Osteoblast (primary cell): ENCODE data around the gene GOT1. TPM values are rescaled to one million over a fixed set of nuclear protein-coding genes. Genes with fewer than 3 reads are reported as not detected.

Experiments used
- DNase-seq: peaks from one replicate; pipeline ENCODE4 v3.0.0; 2011; ENCODE audit warnings: low spot score, mixed read lengths; ENCODE audit not compliant: insufficient read length; ENCODE audit errors: missing footprints
- H2AFZ ChIP-seq: 2 replicates; pipeline ENCODE4 v1.6.0; 2011; ENCODE audit warnings: mild to moderate bottlenecking, low read length
- H3K27ac ChIP-seq: 2 replicates; pipeline ENCODE4 v1.5.1; 2011; ENCODE audit warnings: mild to moderate bottlenecking, low read depth, low read length, moderate library complexity
- H3K27me3 ChIP-seq: 2 replicates; pipeline ENCODE4 v1.6.0; 2012; ENCODE audit warnings: mild to moderate bottlenecking, control low read depth, inconsistent platforms, low read length, moderate library complexity; ENCODE audit not compliant: insufficient read depth
- H3K36me3 ChIP-seq: 2 replicates; pipeline ENCODE4 v1.5.1; 2011; ENCODE audit warnings: mild to moderate bottlenecking, low read length, control low read depth, moderate library complexity; ENCODE audit not compliant: insufficient read depth
- H3K4me1 ChIP-seq: 2 replicates; pipeline ENCODE4 v1.5.1; 2011; ENCODE audit warnings: mild to moderate bottlenecking, low read length, control low read depth, moderate library complexity; ENCODE audit not compliant: insufficient read depth
- H3K4me2 ChIP-seq: 2 replicates; pipeline ENCODE4 v1.6.0; 2011; ENCODE audit warnings: mild to moderate bottlenecking, low read length; ENCODE audit not compliant: insufficient read depth
- H3K4me3 ChIP-seq: fragments of 200-600 bp; sonication (generic); 3 replicates; pipeline ENCODE4 v1.5.1; 2012; ENCODE audit warnings: mild to moderate bottlenecking, low read length, inconsistent platforms; ENCODE audit not compliant: insufficient read depth
- H3K79me2 ChIP-seq: 2 replicates; pipeline ENCODE4 v1.6.0; 2012; ENCODE audit warnings: mild to moderate bottlenecking, low read length, control low read depth, inconsistent platforms; ENCODE audit not compliant: insufficient read depth
- H3K9me3 ChIP-seq: 2 replicates; pipeline ENCODE4 v1.5.1; 2011; ENCODE audit warnings: low read depth, low read length, control low read depth
- H4K20me1 ChIP-seq: 2 replicates; pipeline ENCODE4 v1.6.0; 2012; ENCODE audit warnings: mild to moderate bottlenecking, low read length, control low read depth; ENCODE audit not compliant: insufficient read depth
- total RNA-seq: library from RNA; depleted of rRNA; stranded (reverse); fragments of >200 nt; gene quantifications from 2 replicates; pipeline ENCODE4 v1.2.3, GENCODE V29; 2012
- TF ChIP-seq, protein P1 (sequence below): IDR thresholded peaks from 2 replicates; pipeline ENCODE4 v1.5.1; 2011; ENCODE audit warnings: mild to moderate bottlenecking, low read depth, low read length, moderate library complexity; ENCODE audit errors: extremely low read depth

The GOT1 gene
- total RNA-seq, 1 donor = 42.7 TPM

DNA sequence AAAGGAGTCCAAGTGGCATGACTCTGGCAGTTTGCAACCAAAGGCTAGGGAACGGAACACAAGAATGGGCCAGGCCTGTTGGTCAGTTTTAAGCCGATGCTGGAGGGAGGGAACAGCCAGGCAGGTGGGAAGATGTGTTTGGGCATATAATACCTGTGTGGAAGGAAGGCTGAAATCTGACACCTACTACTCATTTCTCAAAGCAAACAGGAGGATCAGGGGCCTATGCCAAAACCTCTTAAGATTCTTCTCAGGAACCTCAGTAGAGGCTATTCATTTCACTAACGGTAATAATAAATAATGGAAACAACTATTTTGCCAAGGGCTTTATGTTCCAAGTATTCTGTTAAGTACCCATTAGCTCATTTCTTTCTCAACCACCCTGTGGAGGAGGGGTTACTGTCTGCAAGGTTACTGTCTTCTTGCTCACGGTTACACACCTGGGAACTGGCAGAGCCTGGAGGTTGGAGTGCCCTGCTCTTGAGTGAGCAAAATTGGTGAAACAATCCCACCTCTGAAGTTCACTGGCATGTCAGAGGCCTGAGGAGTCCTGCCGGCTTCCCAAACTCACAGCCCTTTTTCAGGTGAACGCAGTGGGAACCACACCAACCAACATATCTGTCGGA is 35.5 kb downstream of the GOT1 start:
- Histone ChIP-seq H3K9me3 (no peaks in the 10 kb centered on the region), H2AFZ (no peak overlapping the region), H3K36me3 (peaks cover 11% of the 10 kb centered on the region), H3K4me3 (no peak overlapping the region), H3K4me2 (no peak overlapping the region), H3K27me3 (peaks cover 2% of the 10 kb centered on the region), H3K4me1 (peaks cover 32% of the 10 kb centered on the region), H3K27ac (no peak overlapping the region), H3K79me2 (no peaks in the 10 kb centered on the region), H4K20me1 (no peaks in the 10 kb centered on the region)
- TF ChIP-seq, protein P1, sequence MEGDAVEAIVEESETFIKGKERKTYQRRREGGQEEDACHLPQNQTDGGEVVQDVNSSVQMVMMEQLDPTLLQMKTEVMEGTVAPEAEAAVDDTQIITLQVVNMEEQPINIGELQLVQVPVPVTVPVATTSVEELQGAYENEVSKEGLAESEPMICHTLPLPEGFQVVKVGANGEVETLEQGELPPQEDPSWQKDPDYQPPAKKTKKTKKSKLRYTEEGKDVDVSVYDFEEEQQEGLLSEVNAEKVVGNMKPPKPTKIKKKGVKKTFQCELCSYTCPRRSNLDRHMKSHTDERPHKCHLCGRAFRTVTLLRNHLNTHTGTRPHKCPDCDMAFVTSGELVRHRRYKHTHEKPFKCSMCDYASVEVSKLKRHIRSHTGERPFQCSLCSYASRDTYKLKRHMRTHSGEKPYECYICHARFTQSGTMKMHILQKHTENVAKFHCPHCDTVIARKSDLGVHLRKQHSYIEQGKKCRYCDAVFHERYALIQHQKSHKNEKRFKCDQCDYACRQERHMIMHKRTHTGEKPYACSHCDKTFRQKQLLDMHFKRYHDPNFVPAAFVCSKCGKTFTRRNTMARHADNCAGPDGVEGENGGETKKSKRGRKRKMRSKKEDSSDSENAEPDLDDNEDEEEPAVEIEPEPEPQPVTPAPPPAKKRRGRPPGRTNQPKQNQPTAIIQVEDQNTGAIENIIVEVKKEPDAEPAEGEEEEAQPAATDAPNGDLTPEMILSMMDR = no peak
- peak; percentile 29 for DNase-seq

DNA sequence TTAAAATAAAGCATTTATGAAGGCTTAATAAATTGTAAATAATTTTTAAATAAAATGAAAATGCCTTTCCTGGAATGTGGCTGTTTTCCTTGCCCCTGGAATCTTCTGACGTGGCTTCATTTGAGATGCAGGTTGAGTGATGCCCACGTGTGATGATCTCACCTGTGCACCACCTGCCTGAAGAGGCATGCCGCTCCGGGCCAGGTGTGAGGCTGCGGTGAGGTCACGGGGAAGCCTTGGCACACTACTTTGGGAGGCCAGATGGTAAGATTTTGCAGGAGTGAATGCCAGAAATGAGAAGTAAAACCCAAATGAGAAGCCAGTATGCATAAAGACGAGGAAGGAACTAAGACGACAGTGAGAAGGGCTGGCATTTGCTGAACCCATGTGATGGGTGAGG is 36.2 kb downstream of the GOT1 start:
- no peak for DNase-seq
- peaks cover 7% of the 10 kb centered on the region for H3K27me3 ChIP-seq
- H3K9me3 ChIP-seq = no peaks in the 10 kb centered on the region
- no peak overlapping the region for H3K4me2 ChIP-seq
- H3K27ac ChIP-seq = no peak overlapping the region
- TF ChIP-seq, protein P1 = no peak
- H3K4me1 ChIP-seq = peaks cover 32% of the 10 kb centered on the region
- peaks cover 11% of the 10 kb centered on the region for H3K36me3 ChIP-seq
- H2AFZ ChIP-seq = no peak overlapping the region
- no peaks in the 10 kb centered on the region for H3K79me2 ChIP-seq
- H4K20me1 ChIP-seq = no peaks in the 10 kb centered on the region
- H3K4me3 ChIP-seq = no peak overlapping the region

DNA sequence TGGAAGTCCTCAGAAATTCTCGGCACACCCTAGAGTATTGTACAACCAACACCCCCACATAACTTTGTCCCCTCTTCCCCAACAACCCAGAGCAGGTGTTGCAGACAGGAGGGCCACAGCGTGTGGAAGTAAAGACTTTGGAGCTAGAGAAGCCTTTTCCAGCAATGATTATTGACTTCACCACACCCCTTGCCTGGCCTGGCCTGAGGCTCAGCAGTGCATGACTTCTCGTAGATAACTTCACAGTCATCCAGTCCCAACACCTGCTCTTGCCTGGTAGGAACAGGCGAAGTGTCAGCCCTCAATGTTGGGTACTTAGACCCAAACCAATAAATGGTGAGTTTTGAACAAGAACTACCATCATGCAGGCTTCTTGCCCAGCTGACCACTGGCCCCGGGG is 36.7 kb downstream of the GOT1 start:
- H3K4me1 ChIP-seq = peaks cover 32% of the 10 kb centered on the region
- no peak overlapping the region for H3K4me3 ChIP-seq
- no peaks in the 10 kb centered on the region for H4K20me1 ChIP-seq
- H3K4me2 ChIP-seq = no peak overlapping the region
- H3K9me3 ChIP-seq = no peaks in the 10 kb centered on the region
- H3K27me3 ChIP-seq = peaks cover 7% of the 10 kb centered on the region
- DNase-seq = no peak
- TF ChIP-seq, protein P1 = no peak
- H3K79me2 ChIP-seq = no peaks in the 10 kb centered on the region
- no peak overlapping the region for H3K27ac ChIP-seq
- no peak overlapping the region for H2AFZ ChIP-seq
- peaks cover 11% of the 10 kb centered on the region for H3K36me3 ChIP-seq

DNA sequence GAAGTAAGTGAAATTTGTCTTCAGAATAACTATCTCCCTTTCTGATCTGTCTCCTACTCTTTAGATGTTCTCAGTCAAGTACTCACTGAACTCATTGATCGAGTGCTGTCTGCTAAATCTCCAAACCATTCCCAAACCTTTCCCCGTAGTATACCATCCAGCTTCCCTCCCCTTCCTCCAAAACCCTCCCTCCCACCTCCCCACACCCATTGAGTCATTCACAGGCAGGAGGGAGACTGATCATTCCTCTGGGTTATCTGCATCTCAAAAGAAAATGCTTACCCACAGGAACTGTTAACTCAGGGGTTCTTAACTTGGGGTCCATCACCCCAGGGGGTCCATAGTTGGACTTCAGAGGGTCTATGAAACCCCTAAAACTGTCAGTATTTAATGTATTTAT is 37.4 kb downstream of the GOT1 start:
- DNase-seq = no peak
- H3K27me3 ChIP-seq = peaks cover 7% of the 10 kb centered on the region
- TF ChIP-seq, protein P1 = no peak
- peaks cover 32% of the 10 kb centered on the region for H3K4me1 ChIP-seq
- no peaks in the 10 kb centered on the region for H3K9me3 ChIP-seq
- no peak overlapping the region for H3K27ac ChIP-seq
- H2AFZ ChIP-seq = no peak overlapping the region
- H3K36me3 ChIP-seq = peaks cover 8% of the 10 kb centered on the region
- peak overlapping the region; percentile 76 for H3K4me2 ChIP-seq
- H3K4me3 ChIP-seq = peak overlapping the region; percentile 51
- H4K20me1 ChIP-seq = no peaks in the 10 kb centered on the region
- no peaks in the 10 kb centered on the region for H3K79me2 ChIP-seq
